GM19372 (cell line): ENCODE results near the gene LPAR4.
"Not testable (repeated sequence)": the region's sequence is repeated elsewhere in the genome, so short reads cannot be mapped to it uniquely, and the experiment has no call there.

Experiments used
- ATAC-seq: cut with Tn5 transposase; IDR thresholded peaks from one replicate; pipeline ENCODE4 v1.9.1; 2021; ENCODE audit warnings: mild to moderate bottlenecking, low read depth, moderate library complexity; ENCODE audit not compliant: unreplicated experiment

Gene LPAR4

GRCh38 chrX:78747489-78747888 lies at the start of gene LPAR4:
LPAR4 (plus strand) TSS chrX:78747720; CDS start chrX:78754870, 7,150 bp downstream.
- ATAC-seq = no peak

GRCh38 chrX:78706071-78706470 lies 41.4 kb upstream of the LPAR4 start:
- no peak for ATAC-seq

GRCh38 chrX:78708262-78708661 lies 39.3 kb upstream of the LPAR4 start:
- no peak for ATAC-seq

- ATAC-seq = no peak
These were observed 38.7 kb upstream of the LPAR4 start for GRCh38 chrX:78708816-78709215.

GRCh38 chrX:78710171-78710570 lies 37.3 kb upstream of the LPAR4 start:
- no peak for ATAC-seq

GRCh38 chrX:78712336-78712735 lies 35.2 kb upstream of the LPAR4 start:
- no peak for ATAC-seq

- ATAC-seq = no peak
These were observed 22.2 kb upstream of the LPAR4 start for GRCh38 chrX:78725287-78725686.

- no peak for ATAC-seq
These were observed 1.0 kb upstream of the LPAR4 start for GRCh38 chrX:78746496-78746895.

GRCh38 chrX:78747971-78748370 lies 451 bp downstream of the LPAR4 start:
- ATAC-seq = no peak

GRCh38 chrX:78748846-78749245 lies 1.3 kb downstream of the LPAR4 start:
- no peak for ATAC-seq

- no peak for ATAC-seq
These were observed 6.1 kb downstream of the LPAR4 start for GRCh38 chrX:78753571-78753970.

GRCh38 chrX:78754917-78755316 lies 7.4 kb downstream of the LPAR4 start:
- ATAC-seq = peak; percentile 81

- ATAC-seq = no peak
These were observed 11.6 kb downstream of the LPAR4 start for GRCh38 chrX:78759081-78759480.

- ATAC-seq = no peak
These were observed 21.7 kb downstream of the LPAR4 start for GRCh38 chrX:78769101-78769755.

- no peak for ATAC-seq
These were observed 22.4 kb downstream of the LPAR4 start for GRCh38 chrX:78769946-78770345.

- ATAC-seq = no peak
These were observed 49.4 kb downstream of the LPAR4 start for GRCh38 chrX:78796916-78797315.

GRCh38 chrX:78800114-78800513 lies 52.6 kb downstream of the LPAR4 start:
- no peak for ATAC-seq

- ATAC-seq = no peak
These were observed 53.2 kb downstream of the LPAR4 start for GRCh38 chrX:78800694-78801093.

GRCh38 chrX:78801522-78801921 lies 54.0 kb downstream of the LPAR4 start:
- ATAC-seq = no peak

- not testable (repeated sequence) for ATAC-seq
These were observed 55.0 kb downstream of the LPAR4 start for GRCh38 chrX:78802526-78802925.
